ENCODE data around the gene CPN2.

The CPN2 gene

DNA sequence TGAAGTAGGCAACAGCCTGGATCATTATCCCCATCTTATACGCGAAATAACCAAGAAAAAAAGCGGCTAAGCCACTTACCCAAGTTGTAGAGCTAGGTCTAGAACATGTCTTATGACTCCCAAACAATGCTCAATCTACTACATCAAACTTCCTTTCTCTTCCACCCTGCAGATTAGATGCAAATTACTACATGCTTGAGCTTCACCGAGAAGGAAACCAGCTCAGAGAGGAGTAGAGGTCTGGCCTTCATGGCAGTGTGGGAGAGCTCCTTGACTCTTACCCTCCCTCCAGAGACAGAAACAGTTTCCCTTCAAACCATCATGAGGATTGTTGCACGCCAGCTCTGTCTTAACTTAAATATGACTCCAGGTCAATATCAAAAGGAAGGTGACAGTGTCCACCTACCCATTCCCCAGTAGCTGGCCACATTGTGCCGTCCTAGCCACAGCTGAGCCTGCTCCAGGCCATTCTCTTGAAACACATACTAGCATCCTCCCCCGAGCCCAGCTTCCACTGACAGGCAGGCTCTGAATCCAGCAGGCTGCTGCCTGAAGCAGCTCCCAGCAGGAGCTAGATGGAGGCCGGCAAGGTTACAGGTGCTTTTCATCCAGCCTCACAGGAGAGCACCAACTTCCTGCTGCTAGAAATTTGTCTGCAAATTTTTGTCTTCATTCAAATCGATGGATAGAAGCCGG, 56.8 kb downstream of the CPN2 start:
- Histone ChIP-seq H3K9me2 (replicated peaks; ENCODE audit: insufficient read depth, low read length) (no peaks in the 10 kb centered on the region), H3K27ac (ENCODE audit: low read depth, low read length) (no peak overlapping the region), H3K79me2 (ENCODE audit: insufficient read depth, low read length) (no peaks in the 10 kb centered on the region), H3K9me3 (ENCODE audit: insufficient read depth, low read length) (no peaks in the 10 kb centered on the region), H3K9ac (ENCODE audit: low read length) (no peak overlapping the region), H3K4me2 (ENCODE audit: low read depth, low read length, poor library complexity, severe bottlenecking) (no peak overlapping the region), H3F3A (ENCODE audit: insufficient read depth) (no peaks in the 10 kb centered on the region), H3K27me3 (ENCODE audit: low read length) (no peaks in the 10 kb centered on the region), H2AFZ (ENCODE audit: low read depth, low read length, severe bottlenecking) (no peak overlapping the region), H3K36me3 (ENCODE audit: low read length) (no peaks in the 10 kb centered on the region), H3K4me3 (ENCODE audit: insufficient read depth, low read length, poor library complexity, severe bottlenecking) (no peak overlapping the region), H4K20me1 (ENCODE audit: low read depth, low read length) (no peaks in the 10 kb centered on the region)
- TF ChIP-seq EZH2phosphoT487 (conservative IDR thresholded peaks at IDR 0.05; ENCODE audit: low read length): no peak
- TF ChIP-seq, protein P1, sequence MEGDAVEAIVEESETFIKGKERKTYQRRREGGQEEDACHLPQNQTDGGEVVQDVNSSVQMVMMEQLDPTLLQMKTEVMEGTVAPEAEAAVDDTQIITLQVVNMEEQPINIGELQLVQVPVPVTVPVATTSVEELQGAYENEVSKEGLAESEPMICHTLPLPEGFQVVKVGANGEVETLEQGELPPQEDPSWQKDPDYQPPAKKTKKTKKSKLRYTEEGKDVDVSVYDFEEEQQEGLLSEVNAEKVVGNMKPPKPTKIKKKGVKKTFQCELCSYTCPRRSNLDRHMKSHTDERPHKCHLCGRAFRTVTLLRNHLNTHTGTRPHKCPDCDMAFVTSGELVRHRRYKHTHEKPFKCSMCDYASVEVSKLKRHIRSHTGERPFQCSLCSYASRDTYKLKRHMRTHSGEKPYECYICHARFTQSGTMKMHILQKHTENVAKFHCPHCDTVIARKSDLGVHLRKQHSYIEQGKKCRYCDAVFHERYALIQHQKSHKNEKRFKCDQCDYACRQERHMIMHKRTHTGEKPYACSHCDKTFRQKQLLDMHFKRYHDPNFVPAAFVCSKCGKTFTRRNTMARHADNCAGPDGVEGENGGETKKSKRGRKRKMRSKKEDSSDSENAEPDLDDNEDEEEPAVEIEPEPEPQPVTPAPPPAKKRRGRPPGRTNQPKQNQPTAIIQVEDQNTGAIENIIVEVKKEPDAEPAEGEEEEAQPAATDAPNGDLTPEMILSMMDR (IDR thresholded peaks at IDR 0.05; ENCODE audit: insufficient read depth, low read length, poor library complexity, severe bottlenecking): no peak

DNA sequence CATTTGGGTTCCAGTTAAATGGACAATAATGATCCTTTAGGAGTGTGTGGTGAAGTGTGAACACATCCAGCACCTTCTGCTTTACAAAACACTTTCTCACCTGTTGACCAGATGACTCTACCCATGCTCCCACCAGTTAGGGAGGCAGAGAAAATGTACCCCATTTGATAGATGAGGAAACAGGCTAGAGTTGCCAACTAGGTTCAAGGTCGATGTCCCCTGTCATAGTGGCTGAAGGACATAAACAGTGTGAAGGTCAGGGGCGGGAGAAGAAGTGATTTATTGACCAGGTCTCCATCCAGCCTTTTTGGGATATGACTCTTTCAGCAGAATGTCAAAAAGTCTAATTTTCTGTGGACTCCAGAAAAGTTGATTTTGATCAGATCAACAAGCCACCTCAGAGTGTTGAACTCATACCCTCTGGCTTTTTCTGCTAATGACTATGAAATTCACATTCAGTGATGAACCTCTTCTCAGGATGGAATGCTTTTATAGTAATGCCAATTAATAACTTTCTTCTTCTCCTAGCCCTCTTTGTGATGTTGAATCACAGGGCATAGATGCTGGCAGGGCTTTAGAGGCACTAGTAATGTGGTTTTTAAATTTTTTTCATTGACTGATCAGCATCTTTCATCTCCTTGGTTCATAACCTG, 57.5 kb downstream of the CPN2 start:
- Histone ChIP-seq H2AFZ (ENCODE audit: low read depth, low read length, severe bottlenecking) (no peak overlapping the region), H3K27ac (ENCODE audit: low read depth, low read length) (no peak overlapping the region), H3K4me2 (ENCODE audit: low read depth, low read length, poor library complexity, severe bottlenecking) (no peak overlapping the region), H4K20me1 (ENCODE audit: low read depth, low read length) (no peaks in the 10 kb centered on the region), H3F3A (ENCODE audit: insufficient read depth) (no peaks in the 10 kb centered on the region), H3K9me3 (ENCODE audit: insufficient read depth, low read length) (no peaks in the 10 kb centered on the region), H3K79me2 (ENCODE audit: insufficient read depth, low read length) (no peaks in the 10 kb centered on the region), H3K9me2 (replicated peaks; ENCODE audit: insufficient read depth, low read length) (no peaks in the 10 kb centered on the region), H3K27me3 (ENCODE audit: low read length) (no peaks in the 10 kb centered on the region), H3K9ac (ENCODE audit: low read length) (no peak overlapping the region), H3K36me3 (ENCODE audit: low read length) (no peaks in the 10 kb centered on the region), H3K4me3 (ENCODE audit: insufficient read depth, low read length, poor library complexity, severe bottlenecking) (no peak overlapping the region)
- TF ChIP-seq, protein P1 (IDR thresholded peaks at IDR 0.05; ENCODE audit: insufficient read depth, low read length, poor library complexity, severe bottlenecking): no peak
- TF ChIP-seq EZH2phosphoT487 (conservative IDR thresholded peaks at IDR 0.05; ENCODE audit: low read length): no peak

DNA sequence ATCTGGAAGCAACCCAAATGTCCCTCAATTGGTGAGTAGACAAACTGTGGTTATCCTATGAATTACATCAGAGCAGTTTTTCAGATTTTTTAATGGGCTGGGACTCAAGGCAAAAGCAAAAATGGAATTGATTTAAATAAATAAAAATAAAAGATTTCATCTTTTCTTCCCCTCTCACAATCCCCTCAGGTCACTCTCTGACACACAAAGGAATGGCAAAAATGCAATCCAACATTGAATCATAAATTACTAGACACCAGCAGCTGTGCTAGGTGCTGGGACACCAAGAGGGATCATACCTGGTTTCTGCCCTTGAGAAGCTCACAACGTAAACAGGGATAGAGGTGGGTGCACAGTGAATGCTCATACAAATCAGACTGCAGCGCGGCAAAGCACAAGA, 58.8 kb downstream of the CPN2 start:
- Histone ChIP-seq H3K9me2 (replicated peaks; ENCODE audit: insufficient read depth, low read length) (no peaks in the 10 kb centered on the region), H4K20me1 (ENCODE audit: low read depth, low read length) (no peaks in the 10 kb centered on the region), H3K4me2 (ENCODE audit: low read depth, low read length, poor library complexity, severe bottlenecking) (no peak overlapping the region), H3K4me3 (ENCODE audit: insufficient read depth, low read length, poor library complexity, severe bottlenecking) (no peak overlapping the region), H3K9ac (ENCODE audit: low read length) (no peak overlapping the region), H3K36me3 (ENCODE audit: low read length) (no peaks in the 10 kb centered on the region), H3F3A (ENCODE audit: insufficient read depth) (no peaks in the 10 kb centered on the region), H3K79me2 (ENCODE audit: insufficient read depth, low read length) (no peaks in the 10 kb centered on the region), H3K9me3 (ENCODE audit: insufficient read depth, low read length) (no peaks in the 10 kb centered on the region), H3K27me3 (ENCODE audit: low read length) (no peaks in the 10 kb centered on the region), H3K27ac (ENCODE audit: low read depth, low read length) (no peak overlapping the region), H2AFZ (ENCODE audit: low read depth, low read length, severe bottlenecking) (no peak overlapping the region)
- TF ChIP-seq EZH2phosphoT487 (conservative IDR thresholded peaks at IDR 0.05; ENCODE audit: low read length): no peak
- TF ChIP-seq, protein P1 (IDR thresholded peaks at IDR 0.05; ENCODE audit: insufficient read depth, low read length, poor library complexity, severe bottlenecking): no peak
